SK-N-SH (cell line): ENCODE data around the gene ZDHHC14. TPM values are rescaled to one million over a fixed set of nuclear protein-coding genes. Genes with fewer than 3 reads are reported as not detected.

Source experiments
- CTCF ChIA-PET: fragments of 300-600, 350-600 bp; formaldehyde crosslinking; extraction: SDS; loops from one replicate; lab custom pipeline; 2021; lab: Yijun Ruan, JAX
- POLR2A ChIA-PET: fragments of 350-600 bp; sonication (Branson Sonifier 250); formaldehyde crosslinking; extraction: SDS; loops from one replicate; lab custom pipeline; 2020; ENCODE audit warnings: antibody characterized with exemption, inconsistent platforms; lab: Yijun Ruan, JAX
- DNase-seq: peaks from one replicate; pipeline ENCODE4 v3.0.0; 2012
- H2AFZ ChIP-seq: fragments of 200-600 bp; sonication (generic); 2 replicates; pipeline ENCODE4 v1.8.1; 2016; ENCODE audit warnings: antibody characterized with exemption, mild to moderate bottlenecking, low read depth
- H3F3A ChIP-seq: fragments of 200-600 bp; sonication (generic); replicated peaks from 2 replicates; pipeline ENCODE3; 2016; ENCODE audit warnings: antibody characterized with exemption, mild to moderate bottlenecking; ENCODE audit not compliant: insufficient read depth
- H3K27ac ChIP-seq, 2 experiments: fragments of 200-500 bp in 1 of 2; fragments of 200-600 bp in 1 of 2; sonication (Bioruptor generic) in 1 of 2; sonication (generic), shearing (Covaris generic) in 1 of 2; 2 replicates each; pipeline versions ENCODE4 v1.5.1 to v1.6.1; 2014 to 2016; ENCODE audit warnings: low read depth in 2 of 2, inconsistent platforms in 1 of 2, low read length in 1 of 2, mild to moderate bottlenecking in 1 of 2, mixed read lengths in 1 of 2
- H3K27me3 ChIP-seq: fragments of 200-600 bp; sonication (generic), shearing (Covaris generic); 2 replicates; pipeline ENCODE4 v1.6.1; 2016; ENCODE audit warnings: mixed run types; ENCODE audit not compliant: insufficient read depth
- H3K36me3 ChIP-seq, 2 experiments: fragments of 200-500 bp in 1 of 2; fragments of 200-600 bp in 1 of 2; sonication (Bioruptor generic) in 1 of 2; sonication (generic) in 1 of 2; replicated peaks in 1 of 2; 2 replicates each; pipeline versions ENCODE3 to v1.5.1; 2014 to 2016; ENCODE audit warnings: low read length in 1 of 2, mild to moderate bottlenecking in 1 of 2; ENCODE audit not compliant: insufficient read depth in 2 of 2, control insufficient read depth in 1 of 2
- H3K4me1 ChIP-seq, 2 experiments: fragments of 200-500 bp in 1 of 2; fragments of 200-600 bp in 1 of 2; sonication (Bioruptor generic) in 1 of 2; sonication (generic), shearing (Covaris generic) in 1 of 2; 2 replicates each; pipeline versions ENCODE4 v1.5.1 to v1.6.1; 2014 to 2016; ENCODE audit warnings: low read depth in 1 of 2, low read length in 1 of 2, mixed run types in 1 of 2; ENCODE audit not compliant: insufficient read depth in 2 of 2, control insufficient read depth in 1 of 2
- H3K4me2 ChIP-seq: fragments of 200-600 bp; sonication (generic), shearing (Covaris generic); 2 replicates; pipeline ENCODE4 v1.6.1; 2017; ENCODE audit warnings: mixed run types
- H3K4me3 ChIP-seq, 2 experiments: fragments of 200-500 bp in 1 of 2; fragments of 200-600 bp in 1 of 2; sonication (Bioruptor generic) in 1 of 2; sonication (generic), shearing (Covaris generic) in 1 of 2; 2 replicates each; pipeline versions ENCODE4 v1.5.1 to v1.8.1; 2014 to 2016; ENCODE audit warnings: low read depth in 2 of 2, inconsistent platforms in 1 of 2, low read length in 1 of 2, mild to moderate bottlenecking in 1 of 2, mixed read lengths in 1 of 2, moderate library complexity in 1 of 2
- H3K79me2 ChIP-seq: fragments of 200-600 bp; sonication (generic); 2 replicates; pipeline ENCODE4 v1.8.1; 2017; ENCODE audit warnings: mild to moderate bottlenecking; ENCODE audit not compliant: insufficient read depth
- H3K9ac ChIP-seq: fragments of 200-600 bp; sonication (generic); 2 replicates; pipeline ENCODE4 v1.6.1; 2017; ENCODE audit warnings: mixed run types
- H3K9me2 ChIP-seq: fragments of 200-600 bp; sonication (generic); 2 replicates; pipeline ENCODE4 v1.6.1; 2017; ENCODE audit warnings: mixed run types
- H3K9me3 ChIP-seq: fragments of 200-600 bp; sonication (generic); 2 replicates; pipeline ENCODE4 v1.6.1; 2017; ENCODE audit warnings: mixed run types, mild to moderate bottlenecking, moderate library complexity
- H4K20me1 ChIP-seq: fragments of 200-600 bp; sonication (generic); 2 replicates; pipeline ENCODE4 v1.6.1; 2017; ENCODE audit warnings: mild to moderate bottlenecking, mixed run types; ENCODE audit not compliant: insufficient read depth
- FOSL2 ChIP-seq: IDR thresholded peaks from 2 replicates; pipeline ENCODE4 v1.4.0; 2012; ENCODE audit warnings: low read depth, mild to moderate bottlenecking, moderate library complexity, borderline replicate concordance
- FOXJ3 ChIP-seq: sonication (generic); formaldehyde crosslinking; IDR thresholded peaks from 2 replicates; pipeline ENCODE4 v1.5.1; 2020; ENCODE audit warnings: mild to moderate bottlenecking, missing genetic modification reagents
- GATA2 ChIP-seq: sonication (generic); formaldehyde crosslinking; IDR thresholded peaks from 2 replicates; pipeline ENCODE4 v1.5.0; 2020; ENCODE audit warnings: mild to moderate bottlenecking, missing genetic modification reagents
- MEF2A ChIP-seq: IDR thresholded peaks from 2 replicates; pipeline ENCODE4 v1.4.0; 2012; ENCODE audit warnings: low read depth, borderline replicate concordance
- MXI1 ChIP-seq: IDR thresholded peaks from 2 replicates; pipeline ENCODE4 v1.6.1; 2012; ENCODE audit warnings: mild to moderate bottlenecking, low read depth, low read length, improper control_type of control experiment
- PBX3 ChIP-seq: IDR thresholded peaks from 2 replicates; pipeline ENCODE4; 2012
- RXRA ChIP-seq: IDR thresholded peaks from 2 replicates; pipeline ENCODE4 v1.4.0; 2012; ENCODE audit warnings: low read depth, mild to moderate bottlenecking, borderline replicate concordance
- SIN3A ChIP-seq: IDR thresholded peaks from 2 replicates; pipeline ENCODE4 v1.6.1; 2012; ENCODE audit warnings: low read depth, mild to moderate bottlenecking, low read length, moderate library complexity, borderline replicate concordance
- SMC3 ChIP-seq: IDR thresholded peaks from 2 replicates; pipeline ENCODE4 v1.6.1; 2012; ENCODE audit warnings: low read depth, low read length, improper control_type of control experiment
- USF2 ChIP-seq: fragments of 150-350 bp; IDR thresholded peaks from 2 replicates; pipeline ENCODE4 v1.6.1; 2017; ENCODE audit warnings: antibody characterized with exemption, low read length, low read depth, borderline replicate concordance
- YY1 ChIP-seq: IDR thresholded peaks from 2 replicates; pipeline ENCODE4 v1.4.0; 2012; ENCODE audit warnings: low read depth, mild to moderate bottlenecking
- WGBS: methylation state at CpG from one replicate; pipeline ENCODE4 v1.1.6; 2017; ENCODE audit warnings: low lambda C conversion rate; 5-methylcytosine and 5-hydroxymethylcytosine counted together
- polyA plus RNA-seq, 3 experiments: library from polyadenylated mRNA; depleted of rRNA; stranded (reverse); fragments of >200 nt; gene quantifications; 2 replicates each; pipeline ENCODE4 v1.2.3, GENCODE V29; 2012
- TF ChIP-seq, protein P1 (sequence below): fragments of 200-600 bp; sonication (generic); IDR thresholded peaks from 2 replicates; pipeline ENCODE4 v1.6.1; 2017; ENCODE audit warnings: antibody characterized with exemption, mild to moderate bottlenecking, moderate library complexity

The ZDHHC14 gene
- polyA plus RNA-seq, 1 of the 3 experiments (the other 2 are of a cell fraction), result 5.4 TPM

- no peak for TF ChIP-seq PBX3
- TF ChIP-seq MEF2A, result no peak
- TF ChIP-seq FOXJ3 (CRISPR knock-in tag), result no peak
- no peak for TF ChIP-seq RXRA
These were observed 146.5 kb downstream of the ZDHHC14 start (continued) for GRCh38 chr6:157527471-157527907.

GRCh38 chr6:157528931-157529653, 148.1 kb downstream of the ZDHHC14 start:
- Histone ChIP-seq H3K4me3 (no peak overlapping the region), H3K9me3 (no peaks in the 10 kb centered on the region), H4K20me1 (no peaks in the 10 kb centered on the region), H3K9me2 (no peaks in the 10 kb centered on the region), H3K27me3 (no peaks in the 10 kb centered on the region), H3K4me2 (no peak overlapping the region), H3K4me1 (peaks cover 0 to 9% of the 10 kb centered on the region in 2 experiments; a peak in 2 of 4 replicates), H3K27ac (no peak overlapping the region), H3K79me2 (no peaks in the 10 kb centered on the region), H3K36me3 (no peaks in the 10 kb centered on the region), H3K9ac (no peak overlapping the region), H2AFZ (no peak overlapping the region), H3F3A (no peaks in the 10 kb centered on the region)
- DNase-seq, result no peak
- TF ChIP-seq MXI1, result no peak
- no peak for TF ChIP-seq MEF2A
- TF ChIP-seq, protein P1, sequence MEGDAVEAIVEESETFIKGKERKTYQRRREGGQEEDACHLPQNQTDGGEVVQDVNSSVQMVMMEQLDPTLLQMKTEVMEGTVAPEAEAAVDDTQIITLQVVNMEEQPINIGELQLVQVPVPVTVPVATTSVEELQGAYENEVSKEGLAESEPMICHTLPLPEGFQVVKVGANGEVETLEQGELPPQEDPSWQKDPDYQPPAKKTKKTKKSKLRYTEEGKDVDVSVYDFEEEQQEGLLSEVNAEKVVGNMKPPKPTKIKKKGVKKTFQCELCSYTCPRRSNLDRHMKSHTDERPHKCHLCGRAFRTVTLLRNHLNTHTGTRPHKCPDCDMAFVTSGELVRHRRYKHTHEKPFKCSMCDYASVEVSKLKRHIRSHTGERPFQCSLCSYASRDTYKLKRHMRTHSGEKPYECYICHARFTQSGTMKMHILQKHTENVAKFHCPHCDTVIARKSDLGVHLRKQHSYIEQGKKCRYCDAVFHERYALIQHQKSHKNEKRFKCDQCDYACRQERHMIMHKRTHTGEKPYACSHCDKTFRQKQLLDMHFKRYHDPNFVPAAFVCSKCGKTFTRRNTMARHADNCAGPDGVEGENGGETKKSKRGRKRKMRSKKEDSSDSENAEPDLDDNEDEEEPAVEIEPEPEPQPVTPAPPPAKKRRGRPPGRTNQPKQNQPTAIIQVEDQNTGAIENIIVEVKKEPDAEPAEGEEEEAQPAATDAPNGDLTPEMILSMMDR, result no peak
- no peak for TF ChIP-seq FOSL2
- TF ChIP-seq SMC3, result no peak
- TF ChIP-seq FOXJ3 (CRISPR knock-in tag), result no peak
- no peak for TF ChIP-seq SIN3A
- no peak for TF ChIP-seq USF2
- no peak for TF ChIP-seq GATA2 (CRISPR knock-in tag)
- TF ChIP-seq YY1, result no peak
- CTCF ChIA-PET, result no interaction called here
- POLR2A ChIA-PET, result no interaction called here
- 89% methylated on average over 5 of the region's 5 CpGs for WGBS
